ENCODE measurements around the gene POU6F1. TPM values are rescaled to one million over a fixed set of nuclear protein-coding genes. Genes with fewer than 3 reads are reported as not detected.

POU6F1 gene
- total and polyA plus RNA-seq, 9 of the 15 experiments (the other 6 are each of a cell fraction or from before 2014, with no cell fraction given): 0.14 to 3.3 (median 1.1) TPM

- Histone ChIP-seq H3K4me1 (replicated peaks in 1 of 2; ENCODE audit: control insufficient read depth in 2 of 2, insufficient read depth in 2 of 2, low read length in 2 of 2) (peaks cover 7 to 13% of the 10 kb centered on the region in 2 experiments; a peak in 4 of 5 replicates), H3K9ac (ENCODE audit: insufficient read depth in 1 of 2, low read depth in 2 of 2, low read length in 2 of 2) (peak overlapping the region in 1 of 2 experiments; percentile 18; a peak in 1 of 4 replicates), H3K9me3 (replicated peaks; ENCODE audit: control insufficient read depth, insufficient read depth, low read depth, low read length) (no peaks in the 10 kb centered on the region), H3K4me3 (no peak overlapping the region), H2AFZ (ENCODE audit: low read depth, low read length) (no peak overlapping the region), H3K4me2 (ENCODE audit: insufficient read depth, low read length) (no peak overlapping the region), H3K27me3 (ENCODE audit: control insufficient read depth in 2 of 2, insufficient read depth in 2 of 2, low read length in 2 of 2) (no peaks in the 10 kb centered on the region), H3K36me3 (ENCODE audit: control insufficient read depth, insufficient read depth, low read length) (peaks cover 13% of the 10 kb centered on the region; the same call in 2 of the 3 replicates), H3K27ac (ENCODE audit: extremely low read depth, low read depth, low read length) (peak overlapping the region; percentile 19; the same call in 1 of the 3 replicates), H3K79me2 (ENCODE audit: control insufficient read depth, insufficient read depth, low read length) (peaks cover 51% of the 10 kb centered on the region), H3K9me1 (ENCODE audit: control insufficient read depth, insufficient read depth, low read length) (no peaks in the 10 kb centered on the region), H4K20me1 (replicated peaks; ENCODE audit: control insufficient read depth, insufficient read depth, low read length) (peaks cover 2% of the 10 kb centered on the region; the same call in 1 of the 2 replicates)
- ChIA-PET CTCF (ENCODE audit: low intra/inter-chr PET ratio) (no interaction called here), POLR2A (interaction anchor here (1.1 to 1.7 kb wide), 2 partner anchors 11 to 12 kb away, joined by 3 to 7 read pairs; no protein-coding TSS in a partner anchor)
- no TSS peak for BruUV-seq (replicated peaks)
- peak; percentile 63 for ATAC-seq
- DNase-seq (ENCODE audit: extremely low read depth in 1 of 4, low spot score in 3 of 4): peak in 2 of 4 experiments; percentile 17 to 29
- 52% methylated on average over 8 of the region's 8 CpGs for WGBS (ENCODE audit: insufficient coverage, low coverage, missing lambda C conversion rate)
- in situ Hi-C loops (cut with MboI): no loop called here
- peak; percentile 15 for FAIRE-seq
- intact Hi-C loops (cut with micrococcal nuclease): no loop called here
- TF ChIP-seq TRIM28 (IDR thresholded peaks at IDR 0.05) (no peak), ETV6 (IDR thresholded peaks at IDR 0.05; ENCODE audit: borderline replicate concordance in 1 of 2, low read depth in 2 of 2, low read length in 1 of 2) (no peak), ETV6 (CRISPR knock-in tag; IDR thresholded peaks at IDR 0.05; ENCODE audit: borderline replicate concordance) (no peak), PHB2 (IDR thresholded peaks at IDR 0.05; ENCODE audit: low read depth) (no peak), ZNF639 (CRISPR knock-in tag; conservative IDR thresholded peaks at IDR 0.05 in 1 of 2, IDR thresholded peaks at IDR 0.05 in 1 of 2) (no peak), CREB1 (IDR thresholded peaks at IDR 0.05) (no peak), CREB1 (CRISPR knock-in tag; IDR thresholded peaks at IDR 0.05) (no peak), REST (IDR thresholded peaks at IDR 0.05; ENCODE audit: borderline replicate concordance) (peak; percentile 13; the same call in 1 of the 2 replicates), REST (CRISPR knock-in tag; IDR thresholded peaks at IDR 0.05; ENCODE audit: low read depth) (no peak), ZFX (CRISPR knock-in tag; IDR thresholded peaks at IDR 0.05) (no peak), EGR1 (conservative IDR thresholded peaks at IDR 0.05) (no peak), MEF2D (tag; conservative IDR thresholded peaks at IDR 0.05; ENCODE audit: low read depth) (no peak), ZKSCAN3 (CRISPR knock-in tag; IDR thresholded peaks at IDR 0.05) (no peak), ZNF431 (CRISPR knock-in tag; IDR thresholded peaks at IDR 0.05) (no peak; the same call in 1 of the 2 replicates)
These were observed 56.9 kb downstream of the POU6F1 start for GRCh38 chr12:51160814-51161459.

Measured in K562 (cell line).